ENCODE measurements around the gene PTPN12. TPM values are rescaled to one million over a fixed set of nuclear protein-coding genes. Genes with fewer than 3 reads are reported as not detected.
"Not testable (repeated sequence)": the region's sequence is repeated elsewhere in the genome, so short reads cannot be mapped to it uniquely, and the experiment has no call there.

Gene PTPN12
- total and polyA plus RNA-seq, 7 experiments from 2014 or later = 1.4 to 50.0 (median 22.6) TPM

DNA sequence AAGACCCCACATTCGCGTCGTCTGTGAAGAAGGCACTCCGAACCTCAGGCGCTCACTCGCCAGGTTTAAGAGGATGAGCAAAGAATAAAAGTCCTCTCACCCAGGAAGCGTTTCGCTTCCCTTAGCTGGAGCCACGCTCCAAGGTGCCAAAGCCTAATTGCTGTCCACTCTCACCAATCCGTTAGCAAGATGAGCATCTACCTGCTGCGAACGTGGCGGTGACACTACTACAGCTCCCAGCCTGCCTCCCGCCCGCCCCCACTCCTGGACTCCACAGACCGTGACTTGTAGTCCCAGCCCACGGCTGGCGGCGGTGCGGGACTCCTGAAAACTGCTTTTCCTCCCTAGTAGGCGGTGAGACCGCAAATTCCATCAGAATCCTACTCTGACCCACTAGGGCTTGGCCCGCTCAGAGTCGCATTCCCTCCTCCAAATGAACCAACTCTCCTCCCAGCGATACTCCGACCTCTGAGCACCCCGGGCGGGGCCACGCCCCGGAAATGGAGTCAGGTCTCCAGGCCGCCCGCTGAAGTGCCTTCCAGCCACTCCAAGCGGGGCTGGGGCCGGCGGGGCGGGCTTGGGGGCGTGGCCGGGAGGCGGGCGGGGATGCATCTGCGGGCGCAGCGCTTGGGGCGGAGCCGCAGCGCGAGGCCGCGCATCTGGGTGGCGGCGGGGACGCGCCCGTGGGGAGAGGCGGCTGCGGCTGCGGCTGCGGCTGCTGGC, 521 bp upstream of the PTPN12 start:
- peaks cover 0 to 2% (median 0%) of the 10 kb centered on the region in 5 donors for H3K36me3 Mint-ChIP-seq
- H3K9me3 Mint-ChIP-seq = peaks cover 0 to 1% (median 0%) of the 10 kb centered on the region in 11 donors
- DNase-seq = peak; percentile 90 to 97 (median 94)
- Histone ChIP-seq H3K4me3 (ENCODE audit: low read length) (peak overlapping the region; percentile 100), H3K27me3 (ENCODE audit: control insufficient read depth in 2 of 2, insufficient read depth in 2 of 2, low read length in 2 of 2) (no peaks in the 10 kb centered on the region), H3K4me1 (ENCODE audit: control insufficient read depth in 2 of 2, insufficient read depth in 2 of 2, low read length in 2 of 2) (peaks cover 0 to 8% of the 10 kb centered on the region in 2 donors), H3K27ac (ENCODE audit: low read depth, low read length) (peak overlapping the region; percentile 73), H3K36me3 (ENCODE audit: control insufficient read depth in 2 of 3, insufficient read depth in 3 of 3, low read length in 3 of 3) (peaks cover 0 to 8% (median 0%) of the 10 kb centered on the region in 3 experiments), H3K9me3 (ENCODE audit: control insufficient read depth in 2 of 3, low read length in 3 of 3) (no peaks in the 10 kb centered on the region)
- peaks cover 5 to 38% (median 23%) of the 10 kb centered on the region in 7 donors for H3K4me1 Mint-ChIP-seq
- H3K27me3 Mint-ChIP-seq = peaks cover 0 to 12% (median 0%) of the 10 kb centered on the region in 5 donors
- ChIA-PET CTCF (interaction anchor here (0.7 kb wide), 1 partner anchor 290 kb away, joined by 4 read pairs; no protein-coding TSS in a partner anchor), POLR2A (no interaction called here)
- H3K27ac Mint-ChIP-seq = peak overlapping the region; percentile 86 to 97 (median 94)
- peak overlapping the region; percentile 94 to 99 (median 96) for H3K4me3 Mint-ChIP-seq
- intact Hi-C loops (cut with micrococcal nuclease) = loop anchor here (1.0 to 5.0 kb wide), 14 partner anchors 13 to 1370 kb away; partner anchors contain the start of genes CCDC146 (in 2 of the 2), GSAP (in 2 of the 2), PHTF2 (in 2 of the 2) and RSBN1L (in 2 of the 2)
- ATAC-seq = peak; percentile 96

DNA sequence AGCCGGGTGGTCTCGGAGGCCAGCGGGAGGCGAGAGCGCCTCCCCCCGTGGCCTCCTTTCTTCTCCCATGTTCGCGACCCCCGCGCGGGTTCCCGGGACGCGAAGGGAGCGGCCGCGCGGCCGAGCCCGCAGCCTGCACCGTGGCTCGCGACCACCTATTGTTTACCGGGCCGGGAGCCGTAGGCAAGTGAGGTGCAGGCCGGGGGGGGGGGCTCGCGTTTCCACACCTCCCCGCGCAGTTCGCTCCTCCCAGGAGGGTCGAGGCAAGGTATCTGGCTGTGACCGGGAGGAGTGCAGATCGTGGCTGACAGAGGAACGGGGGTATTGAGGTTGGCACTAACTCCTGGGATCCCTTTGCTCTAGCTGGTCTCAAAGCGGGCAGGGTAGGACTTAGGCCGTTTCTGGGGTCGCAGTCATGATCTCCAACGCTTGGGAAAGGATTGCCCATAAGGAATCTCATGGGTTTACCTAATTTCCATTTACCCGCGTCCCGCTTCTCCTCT, 734 bp downstream of the PTPN12 start:
- ATAC-seq (no peak), DNase-seq (peak in 8 of 9 donors; percentile 8 to 40 (median 24))
- peaks cover 0 to 2% (median 0%) of the 10 kb centered on the region in 5 donors for H3K36me3 Mint-ChIP-seq
- POLR2A ChIA-PET = no interaction called here
- H3K36me3 ChIP-seq (ENCODE audit: control insufficient read depth in 2 of 3, insufficient read depth in 3 of 3, low read length in 3 of 3) = peaks cover 0 to 8% (median 0%) of the 10 kb centered on the region in 3 experiments
- H3K4me1 Mint-ChIP-seq = peaks cover 18 to 44% (median 32%) of the 10 kb centered on the region in 7 donors
- H3K27me3 Mint-ChIP-seq = peaks cover 0 to 12% (median 0%) of the 10 kb centered on the region in 5 donors
- intact Hi-C loops (cut with micrococcal nuclease) = loop anchor here (1.0 to 5.0 kb wide), 8 partner anchors 34 to 1371 kb away; partner anchors contain the start of genes CCDC146 (in 1 of the 2), FGL2 (in 1 of the 2) and GSAP (in 1 of the 2)
- H3K4me1 ChIP-seq (ENCODE audit: control insufficient read depth in 2 of 2, insufficient read depth in 2 of 2, low read length in 2 of 2) = peaks cover 0 to 15% of the 10 kb centered on the region in 2 donors
- peak overlapping the region; percentile 34 to 84 (median 71) for H3K27ac Mint-ChIP-seq
- no peaks in the 10 kb centered on the region for H3K9me3 ChIP-seq (ENCODE audit: control insufficient read depth in 2 of 3, low read length in 3 of 3)
- H3K27me3 ChIP-seq (ENCODE audit: control insufficient read depth in 2 of 2, insufficient read depth in 2 of 2, low read length in 2 of 2) = no peaks in the 10 kb centered on the region
- CTCF ChIA-PET = no interaction called here
- peak overlapping the region; percentile 87 to 99 (median 94) for H3K4me3 Mint-ChIP-seq
- peak overlapping the region; percentile 66 for H3K4me3 ChIP-seq (ENCODE audit: low read length)
- H3K27ac ChIP-seq (ENCODE audit: low read depth, low read length) = peak overlapping the region; percentile 53
- H3K9me3 Mint-ChIP-seq = no peaks in the 10 kb centered on the region

DNA sequence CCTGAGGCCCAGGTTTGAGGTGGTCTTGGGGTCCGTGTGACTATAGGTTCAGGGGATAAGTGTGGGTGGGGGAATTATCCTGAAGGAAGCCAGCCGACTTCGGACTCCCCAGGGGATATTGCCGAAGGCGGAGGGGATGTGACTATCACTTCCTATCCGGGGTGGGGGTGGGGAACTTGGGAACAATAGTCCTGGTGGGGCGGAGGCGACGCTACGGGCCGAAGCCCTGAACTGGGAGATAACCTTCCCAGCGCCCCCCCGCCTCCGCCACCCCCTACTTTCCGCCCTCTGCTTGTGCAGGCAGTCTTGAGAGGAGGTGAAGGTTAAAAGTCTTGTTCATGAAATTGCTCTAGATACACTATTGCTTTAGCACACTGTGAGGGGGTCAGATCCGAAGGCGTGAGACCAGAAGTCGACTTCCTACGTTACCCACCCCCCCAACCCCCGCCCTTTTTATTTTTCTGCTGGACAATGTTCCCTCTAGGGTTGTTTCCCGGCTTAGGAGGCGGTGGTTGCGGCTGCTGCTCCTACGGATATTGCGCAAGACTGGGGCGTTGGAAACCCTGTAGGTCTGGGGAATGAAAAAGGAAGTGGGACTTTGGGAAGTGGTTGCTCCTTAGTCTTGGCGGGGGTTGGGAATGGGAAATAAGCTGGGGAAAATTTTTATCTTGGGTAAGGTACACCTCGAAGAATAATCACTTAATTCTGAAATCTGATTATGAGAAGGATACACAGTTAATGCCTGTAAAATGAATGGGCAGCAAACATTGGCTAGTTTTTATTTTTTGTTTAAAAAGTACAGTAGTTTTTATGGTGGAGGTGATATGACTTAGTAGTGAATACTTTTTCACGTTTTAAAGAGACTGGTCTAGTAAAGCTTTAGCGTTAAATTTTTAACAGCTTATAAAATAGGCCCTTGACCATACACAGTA, 1.5 kb downstream of the PTPN12 start:
- POLR2A ChIA-PET = interaction anchor here (0.6 kb wide), 1 partner anchor 184 kb away, joined by 3 read pairs; no protein-coding TSS in a partner anchor

DNA sequence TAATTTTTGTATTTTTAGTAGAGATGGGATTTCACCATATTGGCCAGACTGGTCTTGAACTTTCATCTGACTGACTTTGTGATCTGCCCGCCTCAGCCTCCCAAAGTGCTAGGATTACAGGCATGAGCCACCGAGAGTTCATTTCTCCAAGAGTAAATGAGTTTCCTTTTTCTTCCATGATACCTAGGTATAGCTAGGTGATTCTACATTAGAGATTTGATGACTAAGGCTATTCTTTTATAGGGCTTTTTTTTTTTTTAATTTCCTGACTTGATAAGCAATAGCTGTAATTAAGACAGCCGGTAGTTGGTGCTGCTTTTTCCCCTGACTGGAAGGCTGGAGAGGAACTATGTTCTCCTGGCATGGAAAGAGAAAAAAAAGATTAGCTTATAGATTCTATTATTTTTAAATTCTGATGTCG, 3.3 kb downstream of the PTPN12 start:
- ChIA-PET POLR2A (interaction anchor here (1.5 kb wide), 1 partner anchor 61 kb away, joined by 3 read pairs; no protein-coding TSS in a partner anchor), CTCF (no interaction called here)
- Histone ChIP-seq H3K4me1 (ENCODE audit: control insufficient read depth in 2 of 2, insufficient read depth in 2 of 2, low read length in 2 of 2) (peaks cover 0 to 15% of the 10 kb centered on the region in 2 donors), H3K36me3 (ENCODE audit: control insufficient read depth in 2 of 3, insufficient read depth in 3 of 3, low read length in 3 of 3) (peaks cover 0 to 8% (median 0%) of the 10 kb centered on the region in 3 experiments), H3K27me3 (ENCODE audit: control insufficient read depth in 2 of 2, insufficient read depth in 2 of 2, low read length in 2 of 2) (no peaks in the 10 kb centered on the region), H3K4me3 (ENCODE audit: low read length) (no peak overlapping the region), H3K9me3 (ENCODE audit: control insufficient read depth in 2 of 3, low read length in 3 of 3) (no peaks in the 10 kb centered on the region), H3K27ac (ENCODE audit: low read depth, low read length) (no peak overlapping the region)
- no peak for ATAC-seq
- Mint-ChIP-seq H3K27me3 (peaks cover 0 to 12% (median 0%) of the 10 kb centered on the region in 5 donors), H3K4me3 (peak overlapping the region in 2 of 10 donors; percentile 29 to 72), H3K27ac (no peak overlapping the region), H3K9me3 (peaks cover 0 to 2% (median 0%) of the 10 kb centered on the region in 11 donors), H3K36me3 (peaks cover 0 to 5% (median 0%) of the 10 kb centered on the region in 5 donors), H3K4me1 (peaks cover 29 to 60% (median 43%) of the 10 kb centered on the region in 7 donors)
- no peak for DNase-seq
- intact Hi-C loops (cut with micrococcal nuclease) = no loop called here

More for the DNA sequence above, 1.5 kb downstream of the PTPN12 start:
- H3K4me3 Mint-ChIP-seq = peak overlapping the region; percentile 87 to 99 (median 94)
- intact Hi-C loops (cut with micrococcal nuclease) = loop anchor here (5.0 kb wide), 4 partner anchors 34 to 1146 kb away; partner anchors contain the start of genes CCDC146 (in 1 of the 2) and FGL2 (in 1 of the 2)
- peaks cover 0 to 2% (median 0%) of the 10 kb centered on the region in 11 donors for H3K9me3 Mint-ChIP-seq
- ATAC-seq (no peak), DNase-seq (peak in 5 of 9 donors; percentile 1 to 23 (median 10))
- peak overlapping the region; percentile 53 for H3K27ac ChIP-seq (ENCODE audit: low read depth, low read length)
- H3K27me3 Mint-ChIP-seq = peaks cover 0 to 12% (median 0%) of the 10 kb centered on the region in 5 donors
- H3K36me3 ChIP-seq (ENCODE audit: control insufficient read depth in 2 of 3, insufficient read depth in 3 of 3, low read length in 3 of 3) = peaks cover 0 to 8% (median 0%) of the 10 kb centered on the region in 3 experiments
- H3K27ac Mint-ChIP-seq = peak overlapping the region; percentile 34 to 84 (median 71)
- peaks cover 22 to 50% (median 35%) of the 10 kb centered on the region in 7 donors for H3K4me1 Mint-ChIP-seq
- H3K9me3 ChIP-seq (ENCODE audit: control insufficient read depth in 2 of 3, low read length in 3 of 3) = no peaks in the 10 kb centered on the region
- peaks cover 0 to 15% of the 10 kb centered on the region in 2 donors for H3K4me1 ChIP-seq (ENCODE audit: control insufficient read depth in 2 of 2, insufficient read depth in 2 of 2, low read length in 2 of 2)
- peaks cover 0 to 2% (median 0%) of the 10 kb centered on the region in 5 donors for H3K36me3 Mint-ChIP-seq
- CTCF ChIA-PET = no interaction called here
- no peaks in the 10 kb centered on the region for H3K27me3 ChIP-seq (ENCODE audit: control insufficient read depth in 2 of 2, insufficient read depth in 2 of 2, low read length in 2 of 2)
- H3K4me3 ChIP-seq (ENCODE audit: low read length) = peak overlapping the region; percentile 66

DNA sequence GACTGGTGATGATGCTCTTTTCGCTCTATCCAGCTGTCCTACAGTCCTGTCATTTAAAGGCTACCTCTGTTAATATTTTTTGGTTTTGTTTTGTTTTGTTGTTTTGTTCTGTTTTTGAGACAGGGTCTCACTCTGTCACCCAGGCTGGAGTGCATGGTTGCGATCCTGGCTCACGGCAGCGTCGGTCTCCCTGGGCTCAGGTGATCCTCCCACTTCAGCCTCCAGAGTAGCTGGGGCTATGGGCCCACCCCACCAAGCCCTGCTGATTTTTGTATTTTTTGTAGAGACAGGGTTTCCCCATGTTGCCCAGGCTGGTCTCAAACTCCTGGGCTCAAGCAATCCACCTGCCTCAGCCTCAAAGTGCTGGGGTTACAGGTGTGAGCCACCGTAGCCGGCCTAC, 3.9 kb downstream of the PTPN12 start:
- H3K4me1 ChIP-seq (ENCODE audit: control insufficient read depth in 2 of 2, insufficient read depth in 2 of 2, low read length in 2 of 2) = peaks cover 0 to 15% of the 10 kb centered on the region in 2 donors
- Mint-ChIP-seq H3K27me3 (peaks cover 0 to 12% (median 0%) of the 10 kb centered on the region in 5 donors), H3K4me3 (peak overlapping the region in 1 of 10 donors; percentile 53), H3K4me1 (peaks cover 29 to 57% (median 41%) of the 10 kb centered on the region in 7 donors), H3K27ac (peak overlapping the region in 3 of 9 donors; percentile 22 to 63 (median 55))
- ATAC-seq; H3K36me3 ChIP-seq (ENCODE audit: control insufficient read depth in 2 of 3, insufficient read depth in 3 of 3, low read length in 3 of 3); H3K9me3 ChIP-seq (ENCODE audit: control insufficient read depth in 2 of 3, low read length in 3 of 3); DNase-seq; CTCF ChIA-PET; H3K27me3 ChIP-seq (ENCODE audit: control insufficient read depth in 2 of 2, insufficient read depth in 2 of 2, low read length in 2 of 2); intact Hi-C loops (cut with micrococcal nuclease); H3K36me3 Mint-ChIP-seq; H3K9me3 Mint-ChIP-seq; H3K27ac ChIP-seq (ENCODE audit: low read depth, low read length); H3K4me3 ChIP-seq (ENCODE audit: low read length): not testable (repeated sequence)
- POLR2A ChIA-PET = interaction anchor here (1.5 kb wide), 1 partner anchor 60 kb away, joined by 3 read pairs; no protein-coding TSS in a partner anchor

Data from naive thymus-derived CD4-positive, alpha-beta T cell (primary cell).